OCI-LY3 (cell line): ENCODE data around the gene DNPH1.

Experiments
- H2AFZ ChIP-seq: fragments of 200-600, 300-600 bp; shearing (Covaris generic); 2 replicates; pipeline ENCODE4 v1.6.0; 2014; ENCODE audit warnings: antibody characterized with exemption, low read depth, low read length
- H3K27ac ChIP-seq: fragments of 200-600, 300-600 bp; sonication (generic); 2 replicates; pipeline ENCODE4 v1.5.1; 2014; ENCODE audit warnings: mild to moderate bottlenecking, low read length, moderate library complexity, mixed read lengths
- H3K27me3 ChIP-seq: fragments of 200-600, 300-600 bp; sonication (generic); 2 replicates; pipeline ENCODE4 v1.6.1; 2014; ENCODE audit warnings: low read depth, low read length, mixed read lengths
- H3K36me3 ChIP-seq: fragments of 200-600, 300-600 bp; sonication (generic); replicated peaks from 2 replicates; pipeline ENCODE3; 2014; ENCODE audit warnings: low read depth, low read length, mixed read lengths
- H3K4me1 ChIP-seq: fragments of 300-600, 200-600 bp; sonication (generic); 2 replicates; pipeline ENCODE4 v1.6.1; 2014; ENCODE audit warnings: low read length, mixed read lengths
- H3K4me2 ChIP-seq: fragments of 200-600, 300-600 bp; sonication (generic); 2 replicates; pipeline ENCODE4 v1.6.1; 2014; ENCODE audit warnings: low read length, mixed read lengths
- H3K4me3 ChIP-seq: fragments of 300-600, 200-600 bp; sonication (generic); 2 replicates; pipeline ENCODE4 v1.5.1; 2014; ENCODE audit warnings: antibody characterized with exemption, mild to moderate bottlenecking, low read length, moderate library complexity
- H3K79me2 ChIP-seq: fragments of 300-600, 200-600 bp; shearing (Covaris generic); 2 replicates; pipeline ENCODE4 v1.6.1; 2014; ENCODE audit warnings: mild to moderate bottlenecking, low read length, mixed read lengths
- H3K9ac ChIP-seq: fragments of 300-600, 200-600 bp; shearing (Covaris generic); 2 replicates; pipeline ENCODE4 v1.6.0; 2014; ENCODE audit warnings: mild to moderate bottlenecking, low read length, moderate library complexity
- H3K9me3 ChIP-seq: fragments of 200-600, 300-600 bp; shearing (Covaris generic); 2 replicates; pipeline ENCODE4 v1.6.1; 2014; ENCODE audit warnings: low read length, mixed read lengths; ENCODE audit not compliant: insufficient read depth
- H4K20me1 ChIP-seq: fragments of 200-600, 300-600 bp; sonication (generic); 2 replicates; pipeline ENCODE4 v1.6.1; 2016; ENCODE audit warnings: low read length, mixed read lengths; ENCODE audit not compliant: insufficient read depth
- EZH2phosphoT487 ChIP-seq: fragments of 200-600 bp; shearing (Covaris generic); IDR thresholded peaks from 2 replicates; pipeline ENCODE4 v1.6.1; 2018; ENCODE audit warnings: antibody characterized with exemption, mixed run types, low read depth
- TF ChIP-seq, protein P1 (sequence below): fragments of 200-600, 300-600 bp; sonication (generic); IDR thresholded peaks from 2 replicates; pipeline ENCODE4 v1.5.1; 2014; ENCODE audit warnings: antibody characterized with exemption, low read length, low read depth

The DNPH1 gene

DNA sequence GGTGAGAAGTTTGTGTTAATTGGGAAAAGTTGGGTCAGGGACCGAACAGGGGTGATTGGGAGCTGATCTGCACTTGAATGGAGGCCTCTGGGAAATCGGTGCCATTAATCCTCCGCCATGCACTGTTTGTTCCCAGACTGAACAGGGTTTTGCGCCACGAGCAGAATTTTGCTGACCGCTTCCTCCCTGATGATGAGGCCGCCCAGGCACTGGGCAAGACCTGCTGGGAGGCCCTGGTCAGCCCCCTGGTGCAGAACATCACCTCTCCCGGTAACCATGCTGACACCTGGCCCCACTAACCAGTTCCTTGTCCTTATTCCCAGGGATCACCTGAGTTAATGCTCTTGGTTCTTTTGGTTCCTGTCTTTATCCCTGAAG lies 25.6 kb downstream of the DNPH1 start:
- Histone ChIP-seq H3K9ac (no peak overlapping the region), H3K4me1 (no peaks in the 10 kb centered on the region), H3K4me2 (no peak overlapping the region), H4K20me1 (no peaks in the 10 kb centered on the region), H3K9me3 (no peaks in the 10 kb centered on the region), H2AFZ (no peak overlapping the region), H3K27me3 (no peaks in the 10 kb centered on the region), H3K79me2 (no peaks in the 10 kb centered on the region), H3K4me3 (no peak overlapping the region), H3K27ac (no peak overlapping the region), H3K36me3 (peaks cover 20% of the 10 kb centered on the region)
- TF ChIP-seq, protein P1, sequence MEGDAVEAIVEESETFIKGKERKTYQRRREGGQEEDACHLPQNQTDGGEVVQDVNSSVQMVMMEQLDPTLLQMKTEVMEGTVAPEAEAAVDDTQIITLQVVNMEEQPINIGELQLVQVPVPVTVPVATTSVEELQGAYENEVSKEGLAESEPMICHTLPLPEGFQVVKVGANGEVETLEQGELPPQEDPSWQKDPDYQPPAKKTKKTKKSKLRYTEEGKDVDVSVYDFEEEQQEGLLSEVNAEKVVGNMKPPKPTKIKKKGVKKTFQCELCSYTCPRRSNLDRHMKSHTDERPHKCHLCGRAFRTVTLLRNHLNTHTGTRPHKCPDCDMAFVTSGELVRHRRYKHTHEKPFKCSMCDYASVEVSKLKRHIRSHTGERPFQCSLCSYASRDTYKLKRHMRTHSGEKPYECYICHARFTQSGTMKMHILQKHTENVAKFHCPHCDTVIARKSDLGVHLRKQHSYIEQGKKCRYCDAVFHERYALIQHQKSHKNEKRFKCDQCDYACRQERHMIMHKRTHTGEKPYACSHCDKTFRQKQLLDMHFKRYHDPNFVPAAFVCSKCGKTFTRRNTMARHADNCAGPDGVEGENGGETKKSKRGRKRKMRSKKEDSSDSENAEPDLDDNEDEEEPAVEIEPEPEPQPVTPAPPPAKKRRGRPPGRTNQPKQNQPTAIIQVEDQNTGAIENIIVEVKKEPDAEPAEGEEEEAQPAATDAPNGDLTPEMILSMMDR, result no peak
- no peak for TF ChIP-seq EZH2phosphoT487

DNA sequence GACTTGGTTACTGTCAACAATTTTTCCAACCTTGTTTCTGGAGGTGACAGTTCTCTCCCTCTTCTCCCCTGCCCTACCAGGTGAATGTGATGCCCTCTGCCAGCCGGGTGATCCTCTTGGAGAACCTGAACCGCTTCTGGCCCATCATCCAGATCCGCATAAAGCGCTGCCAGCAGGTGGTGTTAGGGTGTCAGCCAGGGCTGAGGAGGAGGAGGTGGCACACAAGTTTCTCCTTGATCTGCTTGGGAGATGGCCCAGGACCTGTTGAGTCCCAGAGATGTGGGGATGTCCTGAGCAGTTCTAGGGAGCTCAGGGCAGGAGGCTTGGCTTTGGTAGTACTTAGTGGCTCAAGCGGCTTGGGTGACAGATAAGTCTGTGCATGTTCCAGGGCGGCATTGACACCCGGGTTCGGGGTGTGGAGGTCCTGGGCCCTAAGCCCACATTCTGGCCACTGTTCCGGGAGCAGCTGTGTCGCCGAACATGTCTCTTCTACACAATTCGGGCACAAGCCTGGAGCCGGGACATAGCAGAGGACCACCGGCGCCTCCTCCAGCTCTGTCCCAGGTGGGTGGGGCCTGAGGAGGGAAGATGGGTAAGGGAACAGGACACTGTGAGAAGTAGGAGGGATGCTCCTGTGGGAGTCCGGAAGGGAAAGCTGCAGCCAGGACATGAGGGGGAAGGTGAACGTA lies 26.1 kb downstream of the DNPH1 start:
- no peak overlapping the region for H3K4me2 ChIP-seq
- no peaks in the 10 kb centered on the region for H4K20me1 ChIP-seq
- H3K36me3 ChIP-seq, result peaks cover 25% of the 10 kb centered on the region
- TF ChIP-seq EZH2phosphoT487, result no peak
- TF ChIP-seq, protein P1, result no peak
- no peak overlapping the region for H3K4me3 ChIP-seq
- no peaks in the 10 kb centered on the region for H3K4me1 ChIP-seq
- H3K79me2 ChIP-seq, result no peaks in the 10 kb centered on the region
- no peaks in the 10 kb centered on the region for H3K9me3 ChIP-seq
- no peaks in the 10 kb centered on the region for H3K27me3 ChIP-seq
- no peak overlapping the region for H3K9ac ChIP-seq
- no peak overlapping the region for H3K27ac ChIP-seq
- H2AFZ ChIP-seq, result no peak overlapping the region

DNA sequence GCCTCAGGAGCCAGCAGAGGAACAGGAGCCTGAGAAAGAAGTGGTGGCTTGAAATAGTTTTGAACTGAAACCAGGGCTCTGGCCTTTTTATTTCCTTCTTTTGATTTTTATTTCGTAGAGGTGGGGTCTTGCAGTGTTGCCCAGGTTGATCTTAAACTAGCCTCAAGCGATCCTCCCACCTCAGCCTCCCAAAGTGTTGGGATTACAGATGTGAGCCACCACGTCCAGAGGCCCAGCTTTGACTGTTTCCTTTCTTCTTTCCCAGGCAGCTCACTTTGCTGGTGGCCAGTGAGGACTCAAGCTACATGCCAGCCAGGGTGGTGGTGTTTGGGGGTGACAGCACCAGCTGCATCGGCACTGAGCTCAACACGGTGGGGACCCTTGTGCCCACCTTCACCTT lies 26.8 kb downstream of the DNPH1 start:
- Histone ChIP-seq H3K27ac (no peak overlapping the region), H3K9me3 (no peaks in the 10 kb centered on the region), H3K4me3 (no peak overlapping the region), H4K20me1 (no peaks in the 10 kb centered on the region), H2AFZ (no peak overlapping the region), H3K4me2 (no peak overlapping the region), H3K9ac (no peak overlapping the region), H3K36me3 (peaks cover 25% of the 10 kb centered on the region), H3K27me3 (no peaks in the 10 kb centered on the region), H3K79me2 (no peaks in the 10 kb centered on the region), H3K4me1 (no peaks in the 10 kb centered on the region)
- TF ChIP-seq, protein P1, result no peak
- TF ChIP-seq EZH2phosphoT487, result no peak

GRCh38 chr6:43200541-43200940 lies 28.7 kb downstream of the DNPH1 start:
- H3K4me1 ChIP-seq, result no peaks in the 10 kb centered on the region
- H3K9ac ChIP-seq, result no peak overlapping the region
- H3K4me2 ChIP-seq, result no peak overlapping the region
- no peaks in the 10 kb centered on the region for H4K20me1 ChIP-seq
- no peaks in the 10 kb centered on the region for H3K79me2 ChIP-seq
- no peaks in the 10 kb centered on the region for H3K27me3 ChIP-seq
- no peak overlapping the region for H3K4me3 ChIP-seq
- TF ChIP-seq, protein P1, result no peak
- no peak for TF ChIP-seq EZH2phosphoT487
- H2AFZ ChIP-seq, result no peak overlapping the region
- H3K9me3 ChIP-seq, result no peaks in the 10 kb centered on the region
- H3K27ac ChIP-seq, result no peak overlapping the region
- peaks cover 29% of the 10 kb centered on the region for H3K36me3 ChIP-seq
